Transverse colon (tissue), 3 donors: ENCODE data around the gene ATP9B.

ENCODE experiments used
- POLR2A ChIP-seq: fragments of 450-650 bp; IDR thresholded peaks from one replicate; pipeline ENCODE4 v1.6.1; 2016; ENCODE audit warnings: antibody characterized with exemption, mild to moderate bottlenecking, moderate library complexity
- TF ChIP-seq, protein P1 (sequence below), 5 experiments: fragments of 200-600 bp in 3 of 5; fragments of 450-650 bp in 2 of 5; sonication (generic) in 3 of 5; IDR thresholded peaks; 1 replicate in 2 of 5; 2 replicates in 3 of 5; pipeline ENCODE4 v1.5.1; 2016 to 2017; ENCODE audit warnings: antibody characterized with exemption in 5 of 5, inconsistent platforms in 3 of 5, mild to moderate bottlenecking in 2 of 5, moderate library complexity in 1 of 5

- TF ChIP-seq, protein P1, sequence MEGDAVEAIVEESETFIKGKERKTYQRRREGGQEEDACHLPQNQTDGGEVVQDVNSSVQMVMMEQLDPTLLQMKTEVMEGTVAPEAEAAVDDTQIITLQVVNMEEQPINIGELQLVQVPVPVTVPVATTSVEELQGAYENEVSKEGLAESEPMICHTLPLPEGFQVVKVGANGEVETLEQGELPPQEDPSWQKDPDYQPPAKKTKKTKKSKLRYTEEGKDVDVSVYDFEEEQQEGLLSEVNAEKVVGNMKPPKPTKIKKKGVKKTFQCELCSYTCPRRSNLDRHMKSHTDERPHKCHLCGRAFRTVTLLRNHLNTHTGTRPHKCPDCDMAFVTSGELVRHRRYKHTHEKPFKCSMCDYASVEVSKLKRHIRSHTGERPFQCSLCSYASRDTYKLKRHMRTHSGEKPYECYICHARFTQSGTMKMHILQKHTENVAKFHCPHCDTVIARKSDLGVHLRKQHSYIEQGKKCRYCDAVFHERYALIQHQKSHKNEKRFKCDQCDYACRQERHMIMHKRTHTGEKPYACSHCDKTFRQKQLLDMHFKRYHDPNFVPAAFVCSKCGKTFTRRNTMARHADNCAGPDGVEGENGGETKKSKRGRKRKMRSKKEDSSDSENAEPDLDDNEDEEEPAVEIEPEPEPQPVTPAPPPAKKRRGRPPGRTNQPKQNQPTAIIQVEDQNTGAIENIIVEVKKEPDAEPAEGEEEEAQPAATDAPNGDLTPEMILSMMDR (IDR thresholded peaks at IDR 0.05) = no peak
- TF ChIP-seq POLR2A = no peak
Measured at GRCh38 chr18:79422783-79423165, 353.6 kb downstream of the ATP9B start.
